Kidney epithelial cell (primary cell): ENCODE data around the gene LIX1L. TPM values are rescaled to one million over a fixed set of nuclear protein-coding genes. Genes with fewer than 3 reads are reported as not detected.

Experiments used
- DNase-seq: peaks from one replicate; pipeline ENCODE4 v3.0.0-alpha.2; 2010; ENCODE audit warnings: low read depth
- H3K27me3 ChIP-seq: 2 replicates; pipeline ENCODE4 v1.6.0; 2011; ENCODE audit warnings: low read length; ENCODE audit not compliant: control insufficient read depth, insufficient read depth
- H3K36me3 ChIP-seq: 2 replicates; pipeline ENCODE4 v1.5.1; 2011; ENCODE audit warnings: low read length; ENCODE audit not compliant: control insufficient read depth, insufficient read depth
- H3K4me3 ChIP-seq: 2 replicates; pipeline ENCODE4 v1.5.1; 2011; ENCODE audit warnings: low read depth, mild to moderate bottlenecking, control low read depth, low read length
- CTCF ChIP-seq: IDR thresholded peaks from 2 replicates; pipeline ENCODE4 v1.5.1; 2011; ENCODE audit warnings: mild to moderate bottlenecking, moderate library complexity, low read length, control low read depth, inconsistent platforms; ENCODE audit not compliant: insufficient read depth, poor library complexity, severe bottlenecking
- total RNA-seq: library from RNA; depleted of rRNA; stranded (reverse); fragments of >200 nt; gene quantifications from 2 replicates; pipeline ENCODE4 v1.2.3, GENCODE V29; 2015

LIX1L gene
- total RNA-seq, 1 donor from 2014 or later, result 23.2 TPM

GRCh38 chr1:145978471-145978853 is 20.6 kb upstream of the LIX1L start:
- TF ChIP-seq CTCF, result no peak
- Histone ChIP-seq H3K4me3 (no peak overlapping the region), H3K36me3 (no peaks in the 10 kb centered on the region), H3K27me3 (no peaks in the 10 kb centered on the region)
- DNase-seq, result no peak

- Histone ChIP-seq H3K4me3 (no peak overlapping the region), H3K27me3 (no peaks in the 10 kb centered on the region), H3K36me3 (no peaks in the 10 kb centered on the region)
- DNase-seq, result no peak
- peak; percentile 75 for TF ChIP-seq CTCF
Measured at GRCh38 chr1:145977486-145978470, 20.0 kb upstream of the LIX1L start.

- Histone ChIP-seq H3K4me3 (no peak overlapping the region), H3K27me3 (no peaks in the 10 kb centered on the region), H3K36me3 (no peaks in the 10 kb centered on the region)
- no peak for TF ChIP-seq CTCF
- DNase-seq, result no peak
Measured at GRCh38 chr1:145977016-145977415, 19.2 kb upstream of the LIX1L start.

- Histone ChIP-seq H3K36me3 (no peaks in the 10 kb centered on the region), H3K27me3 (no peaks in the 10 kb centered on the region), H3K4me3 (no peak overlapping the region)
- TF ChIP-seq CTCF, result no peak
- DNase-seq, result no peak
Measured at GRCh38 chr1:145975216-145975615, 17.4 kb upstream of the LIX1L start.

GRCh38 chr1:145974721-145975120 is 16.9 kb upstream of the LIX1L start:
- DNase-seq, result no peak
- no peaks in the 10 kb centered on the region for H3K36me3 ChIP-seq
- no peaks in the 10 kb centered on the region for H3K27me3 ChIP-seq
- H3K4me3 ChIP-seq, result no peak overlapping the region
- TF ChIP-seq CTCF, result no peak
